Measurements from ENCODE around the gene RAD9A. TPM values are rescaled to one million over a fixed set of nuclear protein-coding genes. Genes with fewer than 3 reads are reported as not detected.

The RAD9A gene
- total RNA-seq, 1 donor from 2014 or later = 12.1 TPM

GRCh38 chr11:67409781-67410368, 18.1 kb downstream of the RAD9A start:
- peaks cover 8% of the 10 kb centered on the region for H3K27me3 Mint-ChIP-seq (ENCODE audit: unreplicated experiment)
- DNase-seq = no peak
- H3K4me3 Mint-ChIP-seq (ENCODE audit: unreplicated experiment) = no peak overlapping the region
- H3K9me3 Mint-ChIP-seq (ENCODE audit: unreplicated experiment) = no peaks in the 10 kb centered on the region
- H3K36me3 Mint-ChIP-seq (ENCODE audit: unreplicated experiment) = no peaks in the 10 kb centered on the region
- peaks cover 10% of the 10 kb centered on the region for H3K4me1 Mint-ChIP-seq (ENCODE audit: low read depth, unreplicated experiment)
- H3K27ac Mint-ChIP-seq (ENCODE audit: unreplicated experiment) = no peak overlapping the region
- TF ChIP-seq CTCF (IDR thresholded peaks at IDR 0.05; ENCODE audit: partially characterized antibody, unreplicated experiment) = no peak

- H3K4me3 Mint-ChIP-seq (ENCODE audit: unreplicated experiment) = no peak overlapping the region
- TF ChIP-seq CTCF (IDR thresholded peaks at IDR 0.05; ENCODE audit: partially characterized antibody, unreplicated experiment) = no peak
- DNase-seq = no peak
These were observed 18.6 kb downstream of the RAD9A start for GRCh38 chr11:67410369-67410831.

GRCh38 chr11:67410984-67411784, 19.4 kb downstream of the RAD9A start:
- Mint-ChIP-seq H3K4me1 (ENCODE audit: low read depth, unreplicated experiment) (peaks cover 10% of the 10 kb centered on the region), H3K27ac (ENCODE audit: unreplicated experiment) (no peak overlapping the region), H3K4me3 (ENCODE audit: unreplicated experiment) (no peak overlapping the region), H3K9me3 (ENCODE audit: unreplicated experiment) (no peaks in the 10 kb centered on the region), H3K27me3 (ENCODE audit: unreplicated experiment) (peaks cover 11% of the 10 kb centered on the region), H3K36me3 (ENCODE audit: unreplicated experiment) (no peaks in the 10 kb centered on the region)
- no peak for DNase-seq
- no peak for TF ChIP-seq CTCF (IDR thresholded peaks at IDR 0.05; ENCODE audit: partially characterized antibody, unreplicated experiment)

More at GRCh38 chr11:67410369-67410831, 18.6 kb downstream of the RAD9A start:
- Mint-ChIP-seq H3K27ac (ENCODE audit: unreplicated experiment) (no peak overlapping the region), H3K36me3 (ENCODE audit: unreplicated experiment) (no peaks in the 10 kb centered on the region), H3K4me1 (ENCODE audit: low read depth, unreplicated experiment) (peaks cover 10% of the 10 kb centered on the region), H3K9me3 (ENCODE audit: unreplicated experiment) (no peaks in the 10 kb centered on the region), H3K27me3 (ENCODE audit: unreplicated experiment) (peaks cover 8% of the 10 kb centered on the region)

GRCh38 chr11:67411785-67412152, 20.0 kb downstream of the RAD9A start:
- H3K27me3 Mint-ChIP-seq (ENCODE audit: unreplicated experiment) = peaks cover 16% of the 10 kb centered on the region
- DNase-seq = no peak
- H3K4me1 Mint-ChIP-seq (ENCODE audit: low read depth, unreplicated experiment) = peaks cover 10% of the 10 kb centered on the region

More at GRCh38 chr11:67411785-67412152, 20.0 kb downstream of the RAD9A start:
- TF ChIP-seq CTCF (IDR thresholded peaks at IDR 0.05; ENCODE audit: partially characterized antibody, unreplicated experiment) = no peak
- no peaks in the 10 kb centered on the region for H3K9me3 Mint-ChIP-seq (ENCODE audit: unreplicated experiment)
- no peak overlapping the region for H3K27ac Mint-ChIP-seq (ENCODE audit: unreplicated experiment)
- no peaks in the 10 kb centered on the region for H3K36me3 Mint-ChIP-seq (ENCODE audit: unreplicated experiment)
- H3K4me3 Mint-ChIP-seq (ENCODE audit: unreplicated experiment) = no peak overlapping the region

All from glutamatergic neuron (in vitro differentiated cells).